IMR-90 (cell line): Measurements from ENCODE around the gene LILRB1. TPM values are rescaled to one million over a fixed set of nuclear protein-coding genes. Genes with fewer than 3 reads are reported as not detected.
"Not testable (repeated sequence)": the region's sequence is repeated elsewhere in the genome, so short reads cannot be mapped to it uniquely, and the experiment has no call there.

ENCODE experiments used
- ATAC-seq: fragments of 200-7000 bp; cut with Tn5 transposase; 2 replicates; pipeline ENCODE4 v1.9.1; 2020; ENCODE audit warnings: low read depth, mild to moderate bottlenecking, moderate library complexity
- BruUV-seq: library from RNA; stranded (reverse); fragments of 400-500 nt; replicated peaks from 2 replicates; lab custom pipeline; 2021; lab: Mats Ljungman, UMichigan
- CTCF ChIA-PET: fragments of 300-600 bp; formaldehyde crosslinking; extraction: SDS; loops from one replicate; lab custom pipeline; 2021; ENCODE audit warnings: antibody characterized with exemption; lab: Yijun Ruan, JAX
- POLR2A ChIA-PET: fragments of 300-600 bp; sonication (Branson Sonifier 250); formaldehyde crosslinking; loops from one replicate; lab custom pipeline; 2022; ENCODE audit warnings: antibody characterized with exemption; ENCODE audit not compliant: unreplicated experiment; lab: Charles Lee
- DNase-seq: peaks from one replicate; pipeline ENCODE4 v3.0.0; 2013
- H2AFZ ChIP-seq: replicated peaks from 2 replicates; pipeline ENCODE3; 2013; ENCODE audit warnings: low read length, mild to moderate bottlenecking; ENCODE audit not compliant: poor library complexity
- H2AK5ac ChIP-seq: 2 replicates; pipeline ENCODE4 v1.6.1; 2013; ENCODE audit warnings: low read depth, low read length, inconsistent platforms
- H2AK9ac ChIP-seq: replicated peaks from 2 replicates; pipeline ENCODE3; 2013; ENCODE audit warnings: mild to moderate bottlenecking, low read depth, low read length, moderate library complexity; ENCODE audit not compliant: poor library complexity
- H2BK120ac ChIP-seq: 2 replicates; pipeline ENCODE4 v1.6.1; 2013; ENCODE audit warnings: low read depth, low read length, inconsistent platforms
- H2BK15ac ChIP-seq: 3 replicates; pipeline ENCODE4 v1.6.1; 2013; ENCODE audit warnings: low read depth, low read length, inconsistent platforms
- H2BK20ac ChIP-seq: 2 replicates; pipeline ENCODE4 v1.6.1; 2013; ENCODE audit warnings: low read depth, mild to moderate bottlenecking, inconsistent platforms, low read length, moderate library complexity
- H2BK5ac ChIP-seq: 2 replicates; pipeline ENCODE4 v1.6.1; 2013; ENCODE audit warnings: mild to moderate bottlenecking, low read depth, low read length, inconsistent platforms; ENCODE audit not compliant: poor library complexity, severe bottlenecking
- H3K14ac ChIP-seq: replicated peaks from 2 replicates; pipeline ENCODE4 v1.6.1; 2013; ENCODE audit warnings: low read depth, low read length, inconsistent platforms
- H3K18ac ChIP-seq: 2 replicates; pipeline ENCODE4 v1.6.1; 2013; ENCODE audit warnings: low read depth, low read length, control low read depth
- H3K23ac ChIP-seq: 2 replicates; pipeline ENCODE4 v1.6.1; 2013; ENCODE audit warnings: low read depth, low read length, inconsistent platforms
- H3K27ac ChIP-seq: 2 replicates; pipeline ENCODE4 v1.5.1; 2013; ENCODE audit warnings: mild to moderate bottlenecking, control low read depth, low read length; ENCODE audit not compliant: insufficient read depth
- H3K27me3 ChIP-seq: 2 replicates; pipeline ENCODE4 v1.6.1; 2013; ENCODE audit warnings: low read length; ENCODE audit not compliant: control insufficient read depth, insufficient read depth
- H3K36me3 ChIP-seq: 2 replicates; pipeline ENCODE4 v1.6.1; 2013; ENCODE audit warnings: low read length, mixed read lengths; ENCODE audit not compliant: control insufficient read depth, insufficient read depth
- H3K4ac ChIP-seq: 2 replicates; pipeline ENCODE4 v1.6.1; 2013; ENCODE audit warnings: low read depth, low read length, inconsistent platforms
- H3K4me1 ChIP-seq: 2 replicates; pipeline ENCODE4 v1.6.1; 2013; ENCODE audit warnings: low read length, mixed read lengths; ENCODE audit not compliant: control insufficient read depth, insufficient read depth
- H3K4me2 ChIP-seq: 2 replicates; pipeline ENCODE4 v1.6.1; 2013; ENCODE audit warnings: low read depth, mild to moderate bottlenecking, control low read depth, low read length, moderate library complexity
- H3K4me3 ChIP-seq: 2 replicates; pipeline ENCODE4 v1.5.1; 2013; ENCODE audit warnings: low read depth, mild to moderate bottlenecking, control low read depth, low read length, moderate library complexity; ENCODE audit not compliant: insufficient read depth
- H3K56ac ChIP-seq: 2 replicates; pipeline ENCODE4 v1.6.1; 2013; ENCODE audit warnings: low read length, inconsistent platforms; ENCODE audit not compliant: insufficient read depth; ENCODE audit errors: extremely low read depth
- H3K79me1 ChIP-seq, 2 experiments: 2 replicates each; pipeline ENCODE4 v1.6.1; 2013; ENCODE audit warnings: low read length in 2 of 2, inconsistent platforms in 1 of 2, low read depth in 1 of 2
- H3K9ac ChIP-seq: 2 replicates; pipeline ENCODE4 v1.6.1; 2013; ENCODE audit warnings: low read depth, low read length, control low read depth
- H3K9me1 ChIP-seq: 2 replicates; pipeline ENCODE4 v1.6.1; 2013; ENCODE audit warnings: low read length, inconsistent platforms; ENCODE audit not compliant: insufficient read depth
- H3K9me3 ChIP-seq: 2 replicates; pipeline ENCODE4 v1.6.1; 2013; ENCODE audit warnings: low read length; ENCODE audit not compliant: control insufficient read depth, insufficient read depth
- H4K20me1 ChIP-seq: 2 replicates; pipeline ENCODE4 v1.6.1; 2013; ENCODE audit warnings: low read length, inconsistent platforms; ENCODE audit not compliant: insufficient read depth
- H4K5ac ChIP-seq: 2 replicates; pipeline ENCODE4 v1.6.1; 2013; ENCODE audit warnings: mild to moderate bottlenecking, low read depth, low read length, control low read depth
- H4K8ac ChIP-seq, 2 experiments: 2 replicates each; pipeline ENCODE4 v1.6.1; 2013; ENCODE audit warnings: low read depth in 2 of 2, low read length in 2 of 2, control low read depth in 1 of 2, inconsistent platforms in 1 of 2
- H4K91ac ChIP-seq: 2 replicates; pipeline ENCODE4 v1.6.1; 2013; ENCODE audit warnings: low read depth, low read length, inconsistent platforms; ENCODE audit not compliant: insufficient read depth
- CEBPB ChIP-seq: IDR thresholded peaks from 2 replicates; pipeline ENCODE4 v1.6.1; 2012; ENCODE audit warnings: low read depth, low read length, improper control_type of control experiment
- CTCF ChIP-seq: conservative IDR thresholded peaks from 2 replicates; pipeline ENCODE4 v1.5.1; 2012; ENCODE audit warnings: mild to moderate bottlenecking, low read depth, low read length, improper control_type of control experiment
- MXI1 ChIP-seq: IDR thresholded peaks from 2 replicates; pipeline ENCODE4 v1.6.1; 2012; ENCODE audit warnings: low read depth, mild to moderate bottlenecking, low read length, moderate library complexity, borderline replicate concordance
- WGBS, 2 experiments: methylation state at CpG; one replicate each; pipeline versions ENCODE4 v1.1.5 to v1.1.7; 2013; ENCODE audit warnings: missing lambda C conversion rate in 2 of 2; ENCODE audit not compliant: insufficient read length in 1 of 2; ENCODE audit errors: extremely low coverage in 2 of 2; 5-methylcytosine and 5-hydroxymethylcytosine counted together
- dilution Hi-C: fragments of 300-500 bp; cut with HindIII; formaldehyde crosslinking; loops from one replicate; pipeline ENCODE4 v1.14.3; 2018; ENCODE audit warnings: low sequenced_read_pairs; ENCODE audit not compliant: unreplicated experiment
- in situ Hi-C: fragments of 300-500 bp; cut with MboI; formaldehyde crosslinking; loops from 3 replicates; pipeline ENCODE4 v1.14.3; 2019; ENCODE audit warnings: low sequenced_read_pairs, inconsistent platforms, mixed read lengths
- intact Hi-C: fragments of 100-400 bp; cut with micrococcal nuclease; formaldehyde crosslinking; loops from 2 replicates; pipeline ENCODE4 v1.10.0; 2022
- polyA plus RNA-seq, 3 experiments: library from polyadenylated mRNA; depleted of rRNA; stranded (reverse); fragments of >200 nt; gene quantifications; 2 replicates each; pipeline ENCODE4 v1.2.3, GENCODE V29; 2012; ENCODE audit warnings: low replicate concordance in 1 of 3
- total RNA-seq: library from RNA; depleted of rRNA; stranded (reverse); fragments of >200 nt; gene quantifications from 2 replicates; pipeline ENCODE4 v1.2.3, GENCODE V29; 2012

LILRB1 gene
- total and polyA plus RNA-seq, 2 of the 4 experiments (the other 2 are of a cell fraction) = not detected

GRCh38 chr19:54594737-54595136 is 35.5 kb upstream of the LILRB1 start:
- Histone ChIP-seq H2AK5ac (no peak overlapping the region), H3K56ac (no peak overlapping the region), H2BK15ac (no peak overlapping the region), H2BK5ac (no peak overlapping the region), H3K4me3 (no peak overlapping the region), H2AK9ac (no peak overlapping the region), H3K9ac (no peak overlapping the region), H3K9me3 (peaks cover 43% of the 10 kb centered on the region), H2BK20ac (no peak overlapping the region), H3K36me3 (no peaks in the 10 kb centered on the region), H4K20me1 (no peaks in the 10 kb centered on the region), H3K18ac (no peak overlapping the region), H3K4me2 (no peak overlapping the region), H3K27ac (no peak overlapping the region), H4K5ac (no peak overlapping the region), H3K23ac (no peak overlapping the region), H3K4me1 (no peaks in the 10 kb centered on the region), H3K79me1 (no peaks in the 10 kb centered on the region), H2AFZ (no peak overlapping the region), H3K4ac (no peak overlapping the region), H2BK120ac (no peak overlapping the region), H3K27me3 (no peaks in the 10 kb centered on the region), H3K14ac (no peak overlapping the region), H3K9me1 (no peaks in the 10 kb centered on the region), H4K91ac (no peak overlapping the region), H4K8ac (no peak overlapping the region)
- in situ Hi-C loops (no loop called here), intact Hi-C loops (no loop called here), dilution Hi-C loops (no loop called here)
- no CpG with 5 or more reads among the region's 5 CpGs for WGBS, 2 experiments
- ChIA-PET POLR2A (no interaction called here), CTCF (no interaction called here)
- TF ChIP-seq CEBPB (no peak), CTCF (no peak), MXI1 (no peak)
- DNase-seq (no peak), ATAC-seq (no peak)
- no TSS peak for BruUV-seq

GRCh38 chr19:54595680-54596436 is 34.4 kb upstream of the LILRB1 start:
- CTCF ChIA-PET = not testable (repeated sequence)

More at GRCh38 chr19:54595680-54596436, 34.4 kb upstream of the LILRB1 start:
- H3K18ac ChIP-seq, H2AFZ ChIP-seq, H3K14ac ChIP-seq, intact Hi-C loops, H4K8ac ChIP-seq, H4K91ac ChIP-seq, H3K9ac ChIP-seq, H4K20me1 ChIP-seq, H3K79me1 ChIP-seq, in situ Hi-C loops, H3K4me3 ChIP-seq, POLR2A ChIA-PET, DNase-seq, H2BK120ac ChIP-seq, H2BK5ac ChIP-seq, H4K5ac ChIP-seq, H3K9me1 ChIP-seq, ATAC-seq, H2BK20ac ChIP-seq, H3K56ac ChIP-seq, H3K4ac ChIP-seq, H3K27ac ChIP-seq, H2AK9ac ChIP-seq, H2BK15ac ChIP-seq, H3K27me3 ChIP-seq, dilution Hi-C loops, H2AK5ac ChIP-seq, H3K4me1 ChIP-seq, H3K4me2 ChIP-seq, H3K23ac ChIP-seq, BruUV-seq, H3K36me3 ChIP-seq: not testable (repeated sequence)
- WGBS, 2 experiments = 79% methylated on average over 11 of the region's 26 CpGs; no CpG with 5 or more reads in 1 of the 2 experiments
- peaks cover 45% of the 10 kb centered on the region for H3K9me3 ChIP-seq
